Activated naive CD4-positive, alpha-beta T cell (primary cell): Measurements from ENCODE around the gene NTNG1.
"Not testable (repeated sequence)": the region's sequence is repeated elsewhere in the genome, so short reads cannot be mapped to it uniquely, and the experiment has no call there.

Experiments
- DNase-seq, 4 experiments: peaks; one replicate each; lab custom pipeline; 2025; lab: John Stamatoyannopoulos, UW

Gene NTNG1

GRCh38 chr1:107145637-107146036, 4.8 kb downstream of the NTNG1 start:
- DNase-seq = no peak

- no peak for DNase-seq
Measured at GRCh38 chr1:107147843-107148242, 7.0 kb downstream of the NTNG1 start.

- no peak for DNase-seq
Measured at GRCh38 chr1:107149946-107150345, 9.1 kb downstream of the NTNG1 start.

GRCh38 chr1:107151295-107151694, 10.5 kb downstream of the NTNG1 start:
- DNase-seq = no peak

GRCh38 chr1:107152395-107152794, 11.6 kb downstream of the NTNG1 start:
- no peak for DNase-seq

- DNase-seq = no peak
Measured at GRCh38 chr1:107153014-107153413, 12.2 kb downstream of the NTNG1 start.

GRCh38 chr1:107158496-107158895, 17.7 kb downstream of the NTNG1 start:
- no peak for DNase-seq

- DNase-seq = no peak
Measured at GRCh38 chr1:107158991-107159390, 18.2 kb downstream of the NTNG1 start.

- no peak for DNase-seq
Measured at GRCh38 chr1:107162745-107163144, 21.9 kb downstream of the NTNG1 start.

- not testable (repeated sequence) for DNase-seq
Measured at GRCh38 chr1:107164901-107165300, 24.1 kb downstream of the NTNG1 start.

GRCh38 chr1:107169615-107170014, 28.8 kb downstream of the NTNG1 start:
- DNase-seq = no peak

GRCh38 chr1:107171333-107171732, 30.5 kb downstream of the NTNG1 start:
- DNase-seq = no peak

- no peak for DNase-seq
Measured at GRCh38 chr1:107172450-107173170, 31.8 kb downstream of the NTNG1 start.

- DNase-seq = no peak
Measured at GRCh38 chr1:107175102-107175909, 34.5 kb downstream of the NTNG1 start.

- DNase-seq = no peak
Measured at GRCh38 chr1:107181253-107181969, 40.6 kb downstream of the NTNG1 start.

- no peak for DNase-seq
Measured at GRCh38 chr1:107183011-107183410, 42.2 kb downstream of the NTNG1 start.

- no peak for DNase-seq
Measured at GRCh38 chr1:107184888-107185287, 44.0 kb downstream of the NTNG1 start.

GRCh38 chr1:107187399-107187798, 46.6 kb downstream of the NTNG1 start:
- DNase-seq = no peak

GRCh38 chr1:107188160-107188559, 47.3 kb downstream of the NTNG1 start:
- no peak for DNase-seq

GRCh38 chr1:107194380-107194779, 53.5 kb downstream of the NTNG1 start:
- no peak for DNase-seq

GRCh38 chr1:107195476-107195875, 54.6 kb downstream of the NTNG1 start:
- no peak for DNase-seq

- no peak for DNase-seq
Measured at GRCh38 chr1:107196973-107197562, 56.2 kb downstream of the NTNG1 start.
